ENCODE data around the gene ADCY5. TPM values are rescaled to one million over a fixed set of nuclear protein-coding genes. Genes with fewer than 3 reads are reported as not detected.

The ADCY5 gene
- total RNA-seq, 1 donor from 2014 or later = 32.2 TPM

DNA sequence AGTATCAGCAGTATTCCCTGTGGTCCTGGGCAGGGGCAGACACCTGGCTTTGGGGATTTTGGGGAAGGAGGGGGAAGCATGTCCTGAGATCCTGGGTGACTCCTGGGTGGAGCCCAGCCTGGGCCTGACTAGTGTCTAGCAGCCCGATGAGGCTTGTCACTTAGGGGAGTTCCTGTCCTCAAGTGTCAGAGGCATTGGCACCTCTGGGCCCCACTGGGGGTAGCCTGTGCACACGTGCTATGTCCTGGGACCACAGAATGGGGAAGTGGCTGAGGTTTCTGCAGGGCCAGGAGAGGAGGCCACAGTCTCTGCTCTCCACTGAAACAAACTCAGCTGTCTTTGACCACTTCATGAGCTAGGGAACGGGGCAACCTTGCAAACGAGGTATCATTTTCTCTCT, 31.5 kb upstream of the ADCY5 start:
- Histone ChIP-seq H3K27me3 (no peaks in the 10 kb centered on the region), H3K9me3 (no peaks in the 10 kb centered on the region), H3K4me1 (no peaks in the 10 kb centered on the region), H3K36me3 (no peaks in the 10 kb centered on the region), H3K4me3 (no peak overlapping the region), H3K27ac (no peak overlapping the region)
- TF ChIP-seq, protein P1, sequence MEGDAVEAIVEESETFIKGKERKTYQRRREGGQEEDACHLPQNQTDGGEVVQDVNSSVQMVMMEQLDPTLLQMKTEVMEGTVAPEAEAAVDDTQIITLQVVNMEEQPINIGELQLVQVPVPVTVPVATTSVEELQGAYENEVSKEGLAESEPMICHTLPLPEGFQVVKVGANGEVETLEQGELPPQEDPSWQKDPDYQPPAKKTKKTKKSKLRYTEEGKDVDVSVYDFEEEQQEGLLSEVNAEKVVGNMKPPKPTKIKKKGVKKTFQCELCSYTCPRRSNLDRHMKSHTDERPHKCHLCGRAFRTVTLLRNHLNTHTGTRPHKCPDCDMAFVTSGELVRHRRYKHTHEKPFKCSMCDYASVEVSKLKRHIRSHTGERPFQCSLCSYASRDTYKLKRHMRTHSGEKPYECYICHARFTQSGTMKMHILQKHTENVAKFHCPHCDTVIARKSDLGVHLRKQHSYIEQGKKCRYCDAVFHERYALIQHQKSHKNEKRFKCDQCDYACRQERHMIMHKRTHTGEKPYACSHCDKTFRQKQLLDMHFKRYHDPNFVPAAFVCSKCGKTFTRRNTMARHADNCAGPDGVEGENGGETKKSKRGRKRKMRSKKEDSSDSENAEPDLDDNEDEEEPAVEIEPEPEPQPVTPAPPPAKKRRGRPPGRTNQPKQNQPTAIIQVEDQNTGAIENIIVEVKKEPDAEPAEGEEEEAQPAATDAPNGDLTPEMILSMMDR (IDR thresholded peaks at IDR 0.05) = no peak
- no peak for DNase-seq (ENCODE audit: low spot score in 2 of 2)
- intact Hi-C loops (cut with DNase I) = no loop called here

DNA sequence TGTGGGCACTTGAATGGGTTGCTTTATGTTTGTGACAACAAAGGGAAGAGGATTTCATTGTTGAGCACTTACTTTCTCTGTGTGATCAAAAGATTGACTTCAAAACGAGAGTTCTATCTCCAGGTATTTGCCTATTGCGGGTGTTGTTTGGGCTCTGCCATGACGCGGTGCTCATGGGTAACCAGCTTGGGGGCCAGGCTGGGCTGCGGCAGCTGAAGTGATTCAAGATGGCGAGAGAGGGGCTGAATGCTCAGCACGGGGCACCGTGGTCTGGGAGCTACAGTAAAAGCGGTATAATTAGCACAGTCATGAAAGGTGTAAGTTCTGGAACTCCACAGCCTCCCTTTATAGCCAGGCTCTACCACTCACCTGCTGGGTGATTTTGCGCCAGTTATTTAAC, 31.0 kb upstream of the ADCY5 start:
- Histone ChIP-seq H3K4me3 (no peak overlapping the region), H3K27ac (no peak overlapping the region), H3K36me3 (no peaks in the 10 kb centered on the region), H3K4me1 (no peaks in the 10 kb centered on the region), H3K9me3 (no peaks in the 10 kb centered on the region), H3K27me3 (no peaks in the 10 kb centered on the region)
- intact Hi-C loops (cut with DNase I) = no loop called here
- TF ChIP-seq, protein P1 (IDR thresholded peaks at IDR 0.05) = no peak
- no peak for DNase-seq (ENCODE audit: low spot score in 2 of 2)

DNA sequence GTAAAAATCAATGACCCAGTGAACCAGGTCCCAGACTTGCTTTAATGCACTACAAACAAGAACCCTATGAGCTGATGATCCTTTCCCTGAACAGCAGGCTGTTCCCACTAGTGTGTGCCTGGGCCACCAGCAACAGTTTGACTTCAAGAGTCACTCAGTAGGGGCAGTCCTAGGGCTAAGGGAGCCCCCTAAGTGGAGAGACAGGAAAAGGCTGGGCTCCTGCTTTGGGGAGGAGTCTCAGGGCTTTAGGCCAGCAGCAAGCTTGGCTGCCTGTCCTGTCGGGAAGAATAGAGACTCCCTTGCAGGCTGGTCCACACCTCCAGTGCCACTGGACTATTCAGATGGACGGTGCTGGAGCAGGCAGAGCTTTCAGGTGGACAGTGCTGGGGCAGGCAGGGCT, 29.4 kb upstream of the ADCY5 start:
- no peak for DNase-seq (ENCODE audit: low spot score in 2 of 2)
- TF ChIP-seq, protein P1 (IDR thresholded peaks at IDR 0.05) = no peak
- H3K27me3 ChIP-seq = no peaks in the 10 kb centered on the region
- no peaks in the 10 kb centered on the region for H3K4me1 ChIP-seq
- no peak overlapping the region for H3K4me3 ChIP-seq
- H3K9me3 ChIP-seq = no peaks in the 10 kb centered on the region
- H3K27ac ChIP-seq = no peak overlapping the region
- H3K36me3 ChIP-seq = no peaks in the 10 kb centered on the region
- intact Hi-C loops (cut with DNase I) = no loop called here

DNA sequence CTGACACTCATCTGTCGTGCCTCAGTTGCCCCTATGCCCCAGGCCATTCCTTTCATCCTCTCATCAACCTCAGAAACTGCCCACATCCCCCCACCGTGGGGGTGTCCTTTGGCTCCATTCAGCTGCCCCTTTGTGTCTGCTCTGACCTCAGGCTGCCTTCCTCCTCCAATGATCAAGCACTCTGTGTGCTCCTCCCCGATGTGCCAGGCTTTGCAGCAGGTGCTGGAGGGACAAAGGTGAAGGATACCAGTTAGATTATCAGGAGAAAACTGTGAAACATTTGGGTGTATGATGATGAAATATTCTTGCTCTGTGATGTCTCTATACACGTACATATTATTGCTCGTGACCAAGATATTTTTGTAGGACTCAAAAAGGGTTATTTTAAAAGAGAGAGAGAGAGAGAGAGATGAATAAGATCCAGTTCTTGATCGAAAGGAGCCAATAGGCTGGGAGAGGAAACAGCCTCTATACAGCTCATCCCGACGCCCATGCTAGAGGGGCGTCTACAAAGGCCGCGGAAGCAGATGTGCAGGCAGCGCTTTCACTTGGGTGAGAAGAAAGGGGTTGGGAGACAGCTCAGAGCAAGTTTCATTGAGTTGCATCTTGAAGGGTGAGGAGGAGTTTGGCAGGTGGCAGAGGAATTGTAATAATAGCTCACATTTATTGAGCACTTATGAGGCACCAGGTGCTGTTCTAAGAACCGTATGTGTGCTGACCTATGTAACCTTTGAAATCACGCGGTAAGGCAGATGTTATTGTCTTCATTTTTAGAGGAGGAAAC, 28.3 kb upstream of the ADCY5 start:
- no peaks in the 10 kb centered on the region for H3K9me3 ChIP-seq
- TF ChIP-seq, protein P1 (IDR thresholded peaks at IDR 0.05) = no peak
- no peak overlapping the region for H3K4me3 ChIP-seq
- intact Hi-C loops (cut with DNase I) = no loop called here
- no peaks in the 10 kb centered on the region for H3K27me3 ChIP-seq
- DNase-seq (ENCODE audit: low spot score in 2 of 2) = no peak
- no peak overlapping the region for H3K27ac ChIP-seq
- H3K36me3 ChIP-seq = no peaks in the 10 kb centered on the region
- H3K4me1 ChIP-seq = no peaks in the 10 kb centered on the region

DNA sequence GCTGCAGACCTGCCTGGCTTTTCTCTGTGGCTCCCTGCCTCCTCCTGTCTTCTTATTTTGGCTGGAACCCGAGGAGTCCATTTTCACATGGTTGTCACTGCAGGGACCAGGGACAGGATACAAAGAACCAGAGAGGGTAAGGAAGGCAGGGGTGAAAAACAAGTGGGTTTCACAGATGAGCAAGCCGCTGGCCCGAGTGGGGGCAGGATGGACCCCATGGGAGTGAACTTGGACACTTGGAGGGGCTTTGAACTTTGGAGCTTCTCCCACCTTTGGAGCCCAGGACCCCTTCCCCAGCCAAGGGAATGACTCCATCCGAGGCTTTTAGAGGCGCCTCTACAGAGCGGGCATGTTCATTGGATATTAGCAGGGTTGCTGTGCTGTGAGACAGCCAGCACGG, 26.9 kb upstream of the ADCY5 start:
- Histone ChIP-seq H3K27ac (no peak overlapping the region), H3K9me3 (no peaks in the 10 kb centered on the region), H3K4me3 (no peak overlapping the region), H3K4me1 (no peaks in the 10 kb centered on the region), H3K27me3 (no peaks in the 10 kb centered on the region), H3K36me3 (no peaks in the 10 kb centered on the region)
- TF ChIP-seq, protein P1 (IDR thresholded peaks at IDR 0.05) = no peak
- DNase-seq (ENCODE audit: low spot score in 2 of 2) = no peak
- intact Hi-C loops (cut with DNase I) = no loop called here
